GM12873 (cell line): ENCODE data around the gene MYO7A.

Source experiments
- TF ChIP-seq, protein P1 (sequence below): IDR thresholded peaks from 2 replicates; pipeline ENCODE4 v1.5.1; 2012; ENCODE audit warnings: low read depth, mild to moderate bottlenecking, moderate library complexity, low read length, control low read depth; ENCODE audit not compliant: insufficient read depth; ENCODE audit errors: missing control alignments

Gene MYO7A

DNA sequence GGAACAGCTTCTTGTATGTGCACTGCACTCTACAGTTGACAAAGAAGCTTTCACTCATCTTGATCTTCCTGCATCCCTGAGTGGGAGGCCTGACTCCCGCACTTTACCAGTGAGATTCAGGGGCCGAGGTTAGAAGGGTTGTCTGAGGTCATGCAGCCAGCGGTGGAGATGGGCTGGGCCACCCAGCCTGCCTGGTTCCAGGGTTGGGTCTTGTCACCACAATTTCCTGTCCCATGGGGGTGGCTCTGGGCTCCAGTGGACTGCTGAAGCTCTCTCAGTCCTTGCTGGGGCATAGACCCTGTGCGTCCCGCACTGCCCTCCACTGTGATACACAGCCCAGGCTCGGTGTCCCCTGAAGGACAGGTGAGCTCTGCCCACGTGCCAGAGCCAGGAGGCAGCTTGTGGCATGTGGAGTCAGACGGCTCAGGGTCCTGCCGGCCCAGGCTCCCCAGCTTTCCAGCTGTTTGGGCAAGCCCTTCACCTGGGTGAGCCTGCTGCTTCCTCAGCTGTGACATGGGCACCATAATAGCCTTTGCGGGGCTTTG is 6.9 kb upstream of the MYO7A start:
- TF ChIP-seq, protein P1, sequence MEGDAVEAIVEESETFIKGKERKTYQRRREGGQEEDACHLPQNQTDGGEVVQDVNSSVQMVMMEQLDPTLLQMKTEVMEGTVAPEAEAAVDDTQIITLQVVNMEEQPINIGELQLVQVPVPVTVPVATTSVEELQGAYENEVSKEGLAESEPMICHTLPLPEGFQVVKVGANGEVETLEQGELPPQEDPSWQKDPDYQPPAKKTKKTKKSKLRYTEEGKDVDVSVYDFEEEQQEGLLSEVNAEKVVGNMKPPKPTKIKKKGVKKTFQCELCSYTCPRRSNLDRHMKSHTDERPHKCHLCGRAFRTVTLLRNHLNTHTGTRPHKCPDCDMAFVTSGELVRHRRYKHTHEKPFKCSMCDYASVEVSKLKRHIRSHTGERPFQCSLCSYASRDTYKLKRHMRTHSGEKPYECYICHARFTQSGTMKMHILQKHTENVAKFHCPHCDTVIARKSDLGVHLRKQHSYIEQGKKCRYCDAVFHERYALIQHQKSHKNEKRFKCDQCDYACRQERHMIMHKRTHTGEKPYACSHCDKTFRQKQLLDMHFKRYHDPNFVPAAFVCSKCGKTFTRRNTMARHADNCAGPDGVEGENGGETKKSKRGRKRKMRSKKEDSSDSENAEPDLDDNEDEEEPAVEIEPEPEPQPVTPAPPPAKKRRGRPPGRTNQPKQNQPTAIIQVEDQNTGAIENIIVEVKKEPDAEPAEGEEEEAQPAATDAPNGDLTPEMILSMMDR: no peak

DNA sequence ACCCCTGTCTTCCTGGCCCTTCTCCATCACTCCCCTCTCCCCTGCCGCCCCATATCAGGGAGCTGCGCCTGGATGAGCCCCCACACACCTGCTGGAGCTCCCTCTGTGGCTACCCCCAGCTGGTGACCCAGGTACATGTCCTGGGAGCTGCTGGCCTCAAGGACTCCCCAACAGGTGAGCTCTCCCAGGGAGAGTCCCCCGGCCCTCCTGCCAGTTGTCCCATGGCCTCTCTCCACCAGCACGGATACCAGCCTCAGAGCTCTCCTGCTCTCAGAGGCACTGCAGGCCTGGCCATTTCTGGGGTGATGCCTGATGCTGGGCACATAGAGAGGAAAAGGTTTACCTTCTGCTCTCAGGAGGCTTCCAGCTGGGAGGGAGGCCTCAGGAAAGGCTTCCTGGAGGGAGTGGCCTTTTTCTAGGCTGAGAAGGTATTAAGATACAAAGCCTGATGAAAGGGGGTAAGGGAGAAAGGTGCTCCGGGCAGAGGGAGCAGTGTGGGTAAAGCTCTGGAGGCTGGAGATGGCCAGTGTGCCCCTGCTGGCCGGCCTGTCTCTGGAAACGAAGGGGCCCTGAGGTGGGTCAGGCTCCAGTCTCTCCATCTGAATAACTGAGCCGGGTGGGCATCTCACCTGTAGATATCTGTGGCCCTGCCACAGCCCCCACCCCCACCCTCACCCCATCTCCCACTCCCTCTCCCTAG is 6.0 kb upstream of the MYO7A start:
- TF ChIP-seq, protein P1: no peak

GRCh38 chr11:77122576-77123212 is 5.4 kb upstream of the MYO7A start:
- TF ChIP-seq, protein P1: no peak

DNA sequence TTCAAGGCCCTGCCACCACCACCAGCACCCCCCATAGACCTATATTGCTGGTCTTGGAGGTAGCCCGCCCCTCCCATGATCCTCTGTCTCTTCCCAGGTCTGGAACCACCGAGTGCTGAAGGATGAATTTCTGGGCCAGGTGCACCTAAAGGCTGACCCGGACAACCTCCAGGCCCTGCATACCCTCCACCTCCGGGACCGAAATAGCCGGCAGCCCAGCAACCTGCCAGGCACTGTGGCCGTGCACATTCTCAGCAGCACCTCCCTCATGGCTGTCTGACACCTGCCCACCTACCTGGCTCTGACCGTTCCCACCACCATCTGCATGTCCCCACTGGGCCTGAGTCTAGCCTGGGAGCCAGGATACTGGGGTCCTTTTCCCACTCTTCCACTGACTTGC is 4.5 kb upstream of the MYO7A start:
- TF ChIP-seq, protein P1: no peak

GRCh38 chr11:77124041-77124440 is 4.0 kb upstream of the MYO7A start:
- TF ChIP-seq, protein P1: no peak

DNA sequence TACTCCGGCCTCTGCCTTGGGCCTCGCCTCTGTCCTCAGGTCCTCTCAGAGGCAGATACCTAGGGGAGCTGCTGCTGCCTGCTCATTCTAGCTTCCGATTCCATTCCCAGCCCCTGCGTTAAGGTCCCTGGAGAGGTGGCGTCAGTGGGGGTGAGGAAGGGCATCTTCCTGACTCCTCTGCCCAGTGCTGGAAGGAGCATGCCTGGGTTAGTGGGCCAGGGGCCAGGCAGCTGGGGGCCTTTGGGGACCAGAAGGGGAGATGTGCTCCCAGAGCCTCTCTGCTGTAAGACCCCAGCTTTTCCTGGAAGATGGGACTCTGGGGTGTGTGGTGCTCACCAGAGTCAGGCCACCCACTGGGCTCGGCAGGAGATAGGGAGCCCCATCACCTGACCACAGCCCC is 3.6 kb upstream of the MYO7A start:
- TF ChIP-seq, protein P1: no peak

- TF ChIP-seq, protein P1: no peak
These were observed 2.9 kb upstream of the MYO7A start for GRCh38 chr11:77125191-77125590.
